ENCODE measurements around the gene LHFPL3.

GRCh38 chr7:104816537-104816936 lies 488.1 kb downstream of the LHFPL3 start:
- TF ChIP-seq, protein P1, sequence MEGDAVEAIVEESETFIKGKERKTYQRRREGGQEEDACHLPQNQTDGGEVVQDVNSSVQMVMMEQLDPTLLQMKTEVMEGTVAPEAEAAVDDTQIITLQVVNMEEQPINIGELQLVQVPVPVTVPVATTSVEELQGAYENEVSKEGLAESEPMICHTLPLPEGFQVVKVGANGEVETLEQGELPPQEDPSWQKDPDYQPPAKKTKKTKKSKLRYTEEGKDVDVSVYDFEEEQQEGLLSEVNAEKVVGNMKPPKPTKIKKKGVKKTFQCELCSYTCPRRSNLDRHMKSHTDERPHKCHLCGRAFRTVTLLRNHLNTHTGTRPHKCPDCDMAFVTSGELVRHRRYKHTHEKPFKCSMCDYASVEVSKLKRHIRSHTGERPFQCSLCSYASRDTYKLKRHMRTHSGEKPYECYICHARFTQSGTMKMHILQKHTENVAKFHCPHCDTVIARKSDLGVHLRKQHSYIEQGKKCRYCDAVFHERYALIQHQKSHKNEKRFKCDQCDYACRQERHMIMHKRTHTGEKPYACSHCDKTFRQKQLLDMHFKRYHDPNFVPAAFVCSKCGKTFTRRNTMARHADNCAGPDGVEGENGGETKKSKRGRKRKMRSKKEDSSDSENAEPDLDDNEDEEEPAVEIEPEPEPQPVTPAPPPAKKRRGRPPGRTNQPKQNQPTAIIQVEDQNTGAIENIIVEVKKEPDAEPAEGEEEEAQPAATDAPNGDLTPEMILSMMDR (IDR thresholded peaks at IDR 0.05) = no peak
- no peak for TF ChIP-seq ZFX (IDR thresholded peaks at IDR 0.05; ENCODE audit: borderline replicate concordance)
